Testis (tissue), 3 donors: ENCODE results near the gene AKR1C2. TPM values are rescaled to one million over a fixed set of nuclear protein-coding genes. Genes with fewer than 3 reads are reported as not detected.
"Not testable (repeated sequence)": the region's sequence is repeated elsewhere in the genome, so short reads cannot be mapped to it uniquely, and the experiment has no call there.

Experiments
- DNase-seq: peaks from one replicate; pipeline ENCODE4 v3.0.0-alpha.2; 2019
- H3K27ac ChIP-seq, 2 donors: fragments of 200-600 bp; sonication (generic); one replicate each; pipeline ENCODE4 v1.5.1; 2019
- H3K27me3 ChIP-seq: fragments of 200-600 bp; sonication (generic); one replicate; pipeline ENCODE4 v1.5.1; 2019
- H3K36me3 ChIP-seq: fragments of 200-600 bp; sonication (generic); one replicate; pipeline ENCODE4 v1.5.1; 2017; ENCODE audit warnings: low read depth; ENCODE audit errors: missing control alignments
- H3K4me1 ChIP-seq: fragments of 200-600 bp; sonication (generic); one replicate; pipeline ENCODE4 v1.5.1; 2019
- H3K4me3 ChIP-seq, 2 donors: fragments of 200-600 bp; sonication (generic); one replicate each; pipeline ENCODE4 v1.5.1; 2017 to 2019
- H3K9me3 ChIP-seq: fragments of 200-600 bp; sonication (generic); one replicate; pipeline ENCODE4 v1.5.1; 2017
- POLR2A ChIP-seq: fragments of 450-650 bp; IDR thresholded peaks from one replicate; pipeline ENCODE4 v1.6.1; 2017; ENCODE audit warnings: antibody characterized with exemption, mild to moderate bottlenecking, moderate library complexity
- WGBS, 2 donors: methylation state at CpG; one replicate each; pipeline ENCODE4 v1.1.5; 2018; 5-methylcytosine and 5-hydroxymethylcytosine counted together
- intact Hi-C: fragments of 100-400 bp; cut with DNase I; formaldehyde crosslinking; loops from one replicate; pipeline ENCODE4 v1.15.1; 2023; ENCODE audit warnings: low total_unique reads
- polyA plus RNA-seq: library from polyadenylated mRNA; stranded (reverse); fragments of 350-450 nt; fragmentation: Illumina TruSeq; extraction: RNeasy Lipid Tissue Mini Kit (QIAGEN cat#74804); gene quantifications from one replicate; pipeline ENCODE4 v1.2.3, GENCODE V29; 2014; ENCODE audit warnings: low read depth, low replicate concordance; ENCODE audit not compliant: insufficient read depth
- total RNA-seq, 2 donors: library from RNA; depleted of rRNA; stranded (reverse); fragments of >200 nt; gene quantifications; one replicate each; pipeline ENCODE4 v1.2.3, GENCODE V29; 2016
- TF ChIP-seq, protein P1 (sequence below), 3 experiments: fragments of 450-650 bp in 2 of 3; fragments of 200-600 bp in 1 of 3; sonication (generic) in 1 of 3; IDR thresholded peaks; one replicate each; pipeline ENCODE4 v1.5.1; 2016 to 2019; ENCODE audit warnings: antibody characterized with exemption in 3 of 3, mild to moderate bottlenecking in 2 of 3, moderate library complexity in 1 of 3

The AKR1C2 gene
- total and polyA plus RNA-seq, 3 donors from 2014 or later = 5.8 to 35.5 (median 8.7) TPM

DNA sequence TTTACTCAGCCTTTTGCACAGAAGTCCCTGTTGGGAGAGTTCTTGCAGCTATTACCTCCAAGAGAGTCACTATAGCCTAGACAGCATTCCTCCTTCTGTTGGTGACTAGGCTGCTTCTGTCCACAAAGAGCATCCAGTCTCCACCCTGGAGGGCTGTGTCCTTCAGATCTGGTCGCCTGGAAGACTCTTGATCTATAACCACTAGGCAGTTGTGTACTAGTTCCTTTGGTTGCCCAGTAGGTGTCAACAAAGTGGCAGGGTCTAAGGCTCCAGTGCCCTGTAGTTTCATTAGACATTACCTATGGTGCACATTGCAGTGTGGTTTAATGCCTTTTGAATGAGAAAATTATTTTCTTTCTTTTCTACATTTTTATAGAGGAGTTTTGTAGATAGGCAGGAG lies 11.3 kb upstream of the AKR1C2 start:
- WGBS, 2 donors = 80 to 100% methylated on average over 1 of the region's 1 CpG
- Histone ChIP-seq H3K27me3 (no peaks in the 10 kb centered on the region), H3K4me1 (peaks cover 13% of the 10 kb centered on the region), H3K27ac (no peak overlapping the region), H3K9me3 (no peaks in the 10 kb centered on the region), H3K36me3 (no peaks in the 10 kb centered on the region), H3K4me3 (no peak overlapping the region)
- TF ChIP-seq, protein P1, sequence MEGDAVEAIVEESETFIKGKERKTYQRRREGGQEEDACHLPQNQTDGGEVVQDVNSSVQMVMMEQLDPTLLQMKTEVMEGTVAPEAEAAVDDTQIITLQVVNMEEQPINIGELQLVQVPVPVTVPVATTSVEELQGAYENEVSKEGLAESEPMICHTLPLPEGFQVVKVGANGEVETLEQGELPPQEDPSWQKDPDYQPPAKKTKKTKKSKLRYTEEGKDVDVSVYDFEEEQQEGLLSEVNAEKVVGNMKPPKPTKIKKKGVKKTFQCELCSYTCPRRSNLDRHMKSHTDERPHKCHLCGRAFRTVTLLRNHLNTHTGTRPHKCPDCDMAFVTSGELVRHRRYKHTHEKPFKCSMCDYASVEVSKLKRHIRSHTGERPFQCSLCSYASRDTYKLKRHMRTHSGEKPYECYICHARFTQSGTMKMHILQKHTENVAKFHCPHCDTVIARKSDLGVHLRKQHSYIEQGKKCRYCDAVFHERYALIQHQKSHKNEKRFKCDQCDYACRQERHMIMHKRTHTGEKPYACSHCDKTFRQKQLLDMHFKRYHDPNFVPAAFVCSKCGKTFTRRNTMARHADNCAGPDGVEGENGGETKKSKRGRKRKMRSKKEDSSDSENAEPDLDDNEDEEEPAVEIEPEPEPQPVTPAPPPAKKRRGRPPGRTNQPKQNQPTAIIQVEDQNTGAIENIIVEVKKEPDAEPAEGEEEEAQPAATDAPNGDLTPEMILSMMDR (IDR thresholded peaks at IDR 0.05) = peak in 1 of 3 experiments; percentile 11
- no peak for TF ChIP-seq POLR2A
- intact Hi-C loops = no loop called here
- DNase-seq = no peak

DNA sequence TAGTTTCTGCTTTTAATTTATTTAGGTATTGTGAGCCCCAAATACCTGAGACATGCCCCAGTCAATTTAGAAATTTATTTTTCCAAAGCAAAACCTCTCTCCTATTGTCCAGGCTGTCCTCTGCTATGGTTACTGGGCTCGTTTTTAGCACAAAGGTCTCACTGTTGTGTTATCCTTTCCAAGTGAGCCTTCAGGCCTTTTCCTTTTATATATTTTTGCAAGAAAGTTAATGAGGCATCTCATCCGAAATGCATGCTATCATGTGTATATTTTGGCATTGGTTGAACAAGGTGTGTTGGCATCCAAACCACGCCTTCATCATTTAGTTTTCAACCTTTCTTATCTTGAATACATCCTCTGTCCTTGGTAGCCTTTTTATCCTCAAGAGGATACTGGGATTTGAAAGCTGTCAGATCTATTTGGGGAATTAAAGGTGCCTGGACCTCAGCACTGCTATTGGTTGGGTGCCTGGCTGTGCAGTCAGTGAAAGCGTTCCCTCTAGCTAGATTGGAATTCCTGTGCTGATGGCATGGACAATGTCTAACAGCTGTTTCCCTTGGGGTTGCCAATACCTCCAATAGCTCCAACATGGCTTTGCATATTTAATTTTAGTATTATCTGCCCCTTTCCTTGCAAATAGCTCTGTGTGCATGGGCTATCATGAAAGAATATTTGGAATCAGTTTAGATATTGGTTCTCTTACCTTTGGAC lies 10.7 kb upstream of the AKR1C2 start:
- H3K27me3 ChIP-seq, H3K4me3 ChIP-seq, H3K9me3 ChIP-seq, H3K27ac ChIP-seq, intact Hi-C loops, H3K4me1 ChIP-seq, H3K36me3 ChIP-seq, DNase-seq: not testable (repeated sequence)
- WGBS, 2 donors = 58 to 61% methylated on average over 4 of the region's 4 CpGs

DNA sequence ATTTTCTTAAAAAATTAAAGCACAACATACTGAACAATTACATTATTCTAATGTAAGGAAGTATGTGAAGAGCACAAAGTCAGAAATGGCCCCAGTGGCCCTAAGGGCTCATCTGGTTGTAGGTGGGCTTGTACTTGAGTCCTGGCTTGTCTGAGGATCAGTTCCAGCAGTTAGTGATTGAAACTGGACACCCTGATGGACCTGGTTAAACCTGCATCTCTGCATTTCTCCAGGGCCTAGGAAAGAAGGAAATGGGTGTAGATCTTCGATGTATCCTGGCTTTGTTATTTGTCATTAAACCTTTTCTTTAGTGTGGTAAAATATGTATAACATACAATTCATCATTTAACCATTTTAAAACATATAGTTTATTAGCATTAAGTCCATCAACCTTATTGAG lies 9.7 kb upstream of the AKR1C2 start:
- intact Hi-C loops = no loop called here
- no peaks in the 10 kb centered on the region for H3K9me3 ChIP-seq
- WGBS, 2 donors = 52 to 90% methylated on average over 1 of the region's 1 CpG
- H3K4me3 ChIP-seq = no peak overlapping the region
- H3K36me3 ChIP-seq = no peaks in the 10 kb centered on the region
- no peaks in the 10 kb centered on the region for H3K4me1 ChIP-seq
- DNase-seq = no peak
- H3K27ac ChIP-seq = no peak overlapping the region
- no peaks in the 10 kb centered on the region for H3K27me3 ChIP-seq
- TF ChIP-seq POLR2A = no peak
- TF ChIP-seq, protein P1 (IDR thresholded peaks at IDR 0.05) = no peak

DNA sequence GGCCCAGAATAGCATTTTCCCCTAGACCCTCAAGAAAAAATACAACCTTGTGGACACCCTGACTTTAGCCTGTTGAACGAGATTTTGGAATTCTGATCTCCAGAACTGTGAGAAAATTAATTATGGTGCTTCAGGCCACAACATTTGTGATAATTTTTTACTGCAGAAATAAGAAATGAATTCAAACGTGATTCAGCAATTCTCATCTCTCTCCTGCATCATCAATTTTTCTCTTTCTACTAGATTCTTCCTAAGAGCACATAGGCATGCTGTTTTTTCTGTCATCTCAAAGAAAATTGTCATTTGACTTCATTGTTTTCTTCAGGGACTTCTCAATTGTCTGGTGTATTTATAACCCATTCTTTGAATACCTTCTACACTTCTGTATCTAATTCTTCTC lies 8.9 kb upstream of the AKR1C2 start:
- H3K4me3 ChIP-seq = no peak overlapping the region
- H3K27ac ChIP-seq = no peak overlapping the region
- H3K9me3 ChIP-seq = no peaks in the 10 kb centered on the region
- no peaks in the 10 kb centered on the region for H3K27me3 ChIP-seq
- intact Hi-C loops = no loop called here
- TF ChIP-seq, protein P1 (IDR thresholded peaks at IDR 0.05) = no peak
- TF ChIP-seq POLR2A = no peak
- no peaks in the 10 kb centered on the region for H3K4me1 ChIP-seq
- no peaks in the 10 kb centered on the region for H3K36me3 ChIP-seq
- no peak for DNase-seq
- WGBS, 2 donors = 79 to 80% methylated on average over 2 of the region's 2 CpGs

DNA sequence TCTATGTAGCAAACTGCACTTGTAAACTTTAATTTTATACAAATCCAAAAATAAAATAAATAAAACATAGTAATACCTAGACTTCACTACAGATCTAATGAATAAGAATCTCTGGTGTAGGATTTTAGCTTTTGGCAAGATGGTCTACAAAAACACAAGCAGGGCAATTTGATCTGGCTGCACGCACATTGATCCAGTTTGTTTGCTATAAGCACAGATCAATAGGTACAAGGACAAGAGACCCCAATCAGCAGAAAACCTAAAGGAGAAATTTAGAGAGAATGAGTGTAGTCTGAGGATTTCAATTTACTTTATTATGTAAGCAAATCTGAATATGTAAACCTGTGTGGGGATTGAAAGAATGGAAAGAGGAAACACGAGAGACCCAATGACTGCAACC lies 7.7 kb upstream of the AKR1C2 start:
- H3K27me3 ChIP-seq, H3K36me3 ChIP-seq, DNase-seq, H3K4me1 ChIP-seq, H3K27ac ChIP-seq, intact Hi-C loops, H3K4me3 ChIP-seq, H3K9me3 ChIP-seq: not testable (repeated sequence)
- 92 to 97% methylated on average over 2 of the region's 2 CpGs for WGBS, 2 donors

DNA sequence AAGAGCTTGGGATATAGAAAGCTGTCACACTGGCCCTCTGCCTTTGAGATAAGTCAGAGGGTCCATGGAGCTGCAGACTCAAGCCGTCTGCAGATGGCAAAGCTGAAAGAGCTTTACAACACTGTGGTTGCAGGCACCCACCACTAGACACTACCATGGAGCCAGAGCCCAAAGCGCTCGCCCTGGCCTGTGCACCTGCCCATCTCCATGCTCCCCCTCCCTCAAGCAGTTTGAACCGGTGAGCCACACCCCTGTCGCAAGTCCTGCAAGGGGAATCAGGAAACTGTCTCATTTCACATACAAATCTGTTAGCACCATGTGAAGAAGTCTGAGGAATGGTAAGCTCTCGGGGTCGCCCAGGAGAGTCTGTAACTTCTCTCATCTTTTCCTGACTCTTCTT lies 6.4 kb upstream of the AKR1C2 start:
- H3K27ac ChIP-seq, H3K4me3 ChIP-seq, H3K9me3 ChIP-seq, intact Hi-C loops, H3K4me1 ChIP-seq, H3K27me3 ChIP-seq, H3K36me3 ChIP-seq, DNase-seq: not testable (repeated sequence)
- WGBS, 2 donors = 68 to 76% methylated on average over 4 of the region's 7 CpGs

DNA sequence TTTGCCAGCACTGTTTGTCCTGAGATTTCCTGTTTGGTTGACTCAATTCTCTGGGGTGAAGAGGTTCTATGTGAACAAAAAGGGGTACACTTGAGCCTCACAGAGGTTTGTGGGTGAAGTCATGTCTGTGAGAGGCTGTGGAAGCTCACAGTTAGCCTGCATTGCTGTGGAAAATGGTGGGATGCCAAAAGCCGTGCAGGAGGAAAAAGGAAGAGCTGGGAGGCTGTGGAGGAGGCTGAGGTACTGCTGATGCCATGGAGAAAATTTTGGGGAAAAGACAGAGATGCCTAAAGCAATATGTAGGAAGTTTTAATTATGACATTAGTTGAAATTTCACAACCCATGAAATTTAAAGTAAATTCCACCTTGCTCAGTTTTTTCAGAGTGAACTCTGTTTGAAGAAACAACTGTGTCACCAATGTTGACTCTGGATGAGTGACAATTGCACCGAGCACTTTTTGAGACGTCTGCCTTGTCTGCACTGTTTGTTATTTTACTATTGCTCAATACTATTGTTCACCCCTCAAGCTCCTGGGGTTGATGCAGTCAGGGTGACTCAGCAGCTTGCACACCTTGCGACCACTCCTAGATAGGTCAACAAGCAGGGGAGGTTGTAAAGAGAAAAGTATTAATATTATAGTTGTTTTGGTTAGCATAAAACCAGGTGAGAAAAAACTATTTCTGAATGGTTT lies 5.3 kb upstream of the AKR1C2 start:
- H3K27me3 ChIP-seq, DNase-seq, H3K36me3 ChIP-seq, H3K9me3 ChIP-seq, H3K4me3 ChIP-seq, intact Hi-C loops, H3K4me1 ChIP-seq, H3K27ac ChIP-seq: not testable (repeated sequence)
- 65 to 69% methylated on average over 4 of the region's 4 CpGs for WGBS, 2 donors

DNA sequence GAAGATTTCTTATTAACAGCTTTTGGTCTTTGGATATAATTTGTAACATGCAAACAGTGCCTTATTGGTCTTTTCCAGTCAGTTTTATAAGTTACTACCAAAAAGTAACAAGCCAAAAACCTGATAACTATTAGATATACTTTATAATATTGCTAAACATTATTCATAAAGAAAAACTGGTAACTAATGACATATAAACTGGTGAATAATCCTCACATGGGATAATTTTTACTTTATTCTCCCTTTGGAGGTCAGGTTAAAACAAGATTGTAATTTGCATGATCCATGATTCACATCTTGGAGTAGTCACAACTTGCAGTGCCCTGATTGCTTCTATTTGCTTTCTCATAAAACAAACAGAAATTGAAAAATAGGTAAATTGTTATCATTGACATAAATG lies 844 bp upstream of the AKR1C2 start:
- H3K27ac ChIP-seq, H3K4me1 ChIP-seq, H3K27me3 ChIP-seq, H3K9me3 ChIP-seq, DNase-seq, intact Hi-C loops, H3K4me3 ChIP-seq, H3K36me3 ChIP-seq: not testable (repeated sequence)

DNA sequence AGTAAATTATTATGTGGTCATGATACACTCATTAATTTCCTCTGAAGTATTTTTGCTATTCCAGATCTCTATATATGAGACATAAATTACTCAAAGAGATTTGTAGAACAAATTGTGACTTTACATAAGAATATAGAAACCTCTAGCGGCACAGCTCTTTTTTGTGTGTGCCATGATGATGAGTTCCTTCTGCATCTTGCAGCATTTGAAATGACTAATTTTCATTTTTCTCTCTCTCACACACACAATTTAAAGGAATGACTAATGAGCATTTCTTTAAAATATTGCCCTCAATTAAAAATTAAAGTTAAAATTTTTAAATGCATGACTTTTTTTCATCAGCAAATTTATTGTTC lies 351 bp upstream of the AKR1C2 start:
- H3K27me3 ChIP-seq, H3K4me1 ChIP-seq, H3K36me3 ChIP-seq, H3K9me3 ChIP-seq, DNase-seq, H3K27ac ChIP-seq, H3K4me3 ChIP-seq, intact Hi-C loops: not testable (repeated sequence)
- 0 to 3% methylated on average over 1 of the region's 1 CpG for whole genome bisulfite sequencing, 2 donors
